GM12891 (cell line): ENCODE results near the gene PANK1.

Experiments used
- POLR2A ChIP-seq: IDR thresholded peaks from 2 replicates; pipeline ENCODE4 v1.6.1; 2011; ENCODE audit warnings: low read depth, low read length, control low read depth
- POLR2AphosphoS5 ChIP-seq: IDR thresholded peaks from 2 replicates; pipeline ENCODE4 v1.6.1; 2011; ENCODE audit warnings: low read depth, low read length, control low read depth
- POU2F2 ChIP-seq: IDR thresholded peaks from 2 replicates; pipeline ENCODE4 v1.6.1; 2011; ENCODE audit warnings: low read depth, mild to moderate bottlenecking, control low read depth, low read length, moderate library complexity
- TAF1 ChIP-seq: IDR thresholded peaks from 2 replicates; pipeline ENCODE4 v1.6.1; 2011; ENCODE audit warnings: low read depth, low read length, control low read depth

GRCh38 chr10:89565180-89565579 lies 79.9 kb downstream of the PANK1 start:
- TF ChIP-seq POLR2A (no peak), POLR2AphosphoS5 (no peak), POU2F2 (no peak), TAF1 (no peak)
